ENCODE measurements around the gene FBXO42.
A peak's percentile ranks its signal among the peaks of the same experiment; 100 is the strongest.
"Not testable (repeated sequence)": the region's sequence is repeated elsewhere in the genome, so short reads cannot be mapped to it uniquely, and the experiment has no call there.

FBXO42 gene

DNA sequence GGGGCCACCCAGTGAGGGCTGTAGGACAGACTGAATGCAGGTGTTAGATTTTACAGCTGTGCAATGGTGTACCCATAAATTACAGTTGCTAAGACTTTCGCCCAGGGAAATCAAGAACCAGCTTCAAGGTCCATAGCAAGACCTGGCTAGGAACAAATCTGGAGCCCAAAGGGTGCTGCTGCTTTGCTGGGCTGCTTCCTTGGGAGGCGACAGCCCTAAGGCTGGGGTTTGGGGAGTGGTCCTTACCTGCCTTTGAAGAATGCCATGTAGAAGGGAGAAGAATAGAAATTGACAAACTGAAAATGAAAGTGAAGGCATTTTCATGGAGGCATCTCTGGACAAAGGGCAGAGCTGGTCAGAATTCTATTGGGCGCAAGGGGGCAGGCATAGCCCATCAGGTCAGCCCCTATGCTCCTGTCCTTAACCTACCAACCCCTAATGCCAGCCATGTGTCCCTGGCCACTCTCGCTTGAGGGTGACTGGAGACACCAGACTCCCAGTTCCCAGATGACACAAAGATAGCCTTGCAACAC lies 132.2 kb downstream of the FBXO42 start:
- no peak for DNase-seq (ENCODE audit: low read depth in 2 of 2)

DNA sequence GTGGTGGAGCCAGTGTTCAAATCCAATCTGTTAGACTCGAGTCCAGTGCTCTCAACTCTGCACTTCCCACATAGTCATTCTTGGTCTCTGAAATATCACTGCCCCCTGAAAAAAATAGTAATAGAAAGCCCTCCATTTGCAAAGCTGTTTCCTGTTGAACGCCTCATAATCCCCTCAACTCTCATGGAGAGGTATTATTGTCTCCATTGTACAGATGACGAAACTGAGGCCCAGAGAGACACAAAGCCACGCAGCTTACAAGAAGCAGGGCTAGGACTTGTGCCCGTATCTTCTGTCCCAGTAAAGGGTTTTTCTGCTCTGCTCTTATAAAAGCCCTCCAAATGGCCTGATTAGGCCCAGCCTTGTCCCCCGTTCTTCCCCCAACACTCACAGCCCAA lies 133.6 kb downstream of the FBXO42 start:
- no peak for DNase-seq (ENCODE audit: low read depth in 2 of 2)

DNA sequence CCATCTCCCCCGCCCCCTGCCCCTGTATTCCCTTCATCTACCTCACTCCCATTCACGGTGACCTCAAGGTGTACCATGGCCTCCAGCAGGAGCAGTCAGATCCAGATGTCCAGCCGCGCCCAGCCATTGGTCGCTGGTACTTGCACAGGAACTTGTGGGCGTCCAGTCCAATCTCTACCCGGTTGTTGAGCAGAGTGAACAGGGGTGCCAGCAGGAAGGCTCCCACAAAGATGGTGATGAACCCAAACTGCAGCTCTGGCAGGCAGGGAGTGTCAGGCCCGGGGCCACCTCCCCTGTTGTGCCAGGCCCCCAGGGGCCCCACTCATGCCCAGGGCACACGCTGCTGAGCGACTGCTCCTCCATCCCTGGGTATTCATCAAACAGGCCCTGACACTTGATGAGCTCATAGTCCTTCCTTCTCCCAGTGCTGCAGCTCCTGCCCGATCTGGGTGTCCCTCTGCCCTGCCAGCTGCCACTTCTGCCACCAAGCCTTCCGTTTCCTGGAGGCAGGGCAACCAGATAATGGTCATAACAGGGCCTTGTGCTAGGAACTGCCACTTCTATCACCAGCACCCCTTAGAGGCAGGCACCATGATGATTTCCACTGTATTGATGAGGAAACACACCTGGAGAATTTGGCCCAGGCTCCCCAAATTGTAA lies 134.1 kb downstream of the FBXO42 start:
- no peak for DNase-seq (ENCODE audit: low read depth in 2 of 2)

- DNase-seq (ENCODE audit: low read depth in 2 of 2): peak; percentile 95 to 96
Observed at GRCh38 chr1:16217061-16217785, 135.1 kb downstream of the FBXO42 start.

GRCh38 chr1:16215882-16216753 lies 136.2 kb downstream of the FBXO42 start:
- DNase-seq (ENCODE audit: low read depth in 2 of 2): peak; percentile 51 to 73

DNA sequence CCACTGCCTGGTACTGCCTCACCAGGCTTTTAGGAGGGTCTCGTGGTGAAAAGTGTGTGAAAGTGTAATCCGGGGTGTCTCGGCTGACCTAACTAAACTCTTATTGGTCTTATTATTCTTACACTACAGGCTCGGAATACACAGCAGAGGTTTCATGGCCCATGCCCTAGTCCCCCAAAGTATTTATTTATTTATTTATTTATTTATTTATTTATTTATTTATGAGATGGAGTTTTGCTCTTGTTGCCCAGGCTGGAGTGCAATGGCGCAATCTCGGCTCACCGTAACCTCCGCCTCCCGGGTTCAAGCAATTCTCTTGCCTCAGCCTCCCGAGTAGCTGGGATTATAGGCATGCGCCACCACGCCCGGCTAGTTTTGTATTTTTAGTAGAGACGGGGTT lies 137.0 kb downstream of the FBXO42 start:
- DNase-seq (ENCODE audit: low read depth in 2 of 2): not testable (repeated sequence)

- not testable (repeated sequence) for DNase-seq (ENCODE audit: low read depth in 2 of 2)
Observed at GRCh38 chr1:16213544-16213943, 138.7 kb downstream of the FBXO42 start.

GRCh38 chr1:16213013-16213412 lies 139.3 kb downstream of the FBXO42 start:
- no peak for DNase-seq (ENCODE audit: low read depth in 2 of 2)

DNA sequence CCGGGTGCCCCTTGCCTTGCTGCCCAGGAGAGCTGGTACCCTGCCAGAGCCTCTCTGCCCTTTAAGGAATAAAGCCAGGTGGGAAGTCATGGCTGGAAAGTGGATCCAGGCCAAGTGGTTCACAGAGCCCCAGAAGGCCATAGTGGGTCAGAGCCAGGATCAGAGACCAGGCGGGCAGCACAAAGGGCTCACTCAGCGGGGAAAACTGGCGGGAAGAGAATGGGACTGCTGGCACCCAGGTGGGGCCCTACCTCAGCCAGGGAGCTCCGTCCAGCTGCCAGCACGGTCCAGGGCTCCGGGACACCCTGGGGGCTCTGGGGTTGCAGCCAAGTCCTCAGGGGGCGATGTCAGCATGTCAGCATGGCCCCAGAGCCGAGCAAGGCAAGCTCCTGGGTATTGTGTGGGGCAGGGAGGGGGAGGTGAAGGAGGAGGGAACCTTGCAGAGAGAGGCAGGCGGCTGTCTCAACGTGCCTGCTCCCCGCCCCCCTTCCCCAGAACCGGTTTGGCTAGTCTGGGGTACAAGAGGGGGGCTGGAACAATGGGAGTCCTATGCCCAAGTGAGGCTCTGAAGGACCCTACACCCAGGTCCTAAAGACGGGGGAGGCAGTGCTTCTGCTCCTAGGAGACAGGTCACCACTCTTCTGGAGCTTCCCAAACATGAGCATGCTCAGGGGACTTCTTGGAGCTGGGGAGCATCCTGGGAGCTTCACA lies 139.9 kb downstream of the FBXO42 start, which contains the start of gene ARHGEF19:
ARHGEF19 (minus strand) TSS at position 402 of the 711 bp plus-strand sequence. CDS start 3,598 bp downstream, outside the sequence.
- no peak for DNase-seq (ENCODE audit: low read depth in 2 of 2)

GRCh38 chr1:16211824-16212223 lies 140.5 kb downstream of the FBXO42 start:
- no peak for DNase-seq (ENCODE audit: low read depth in 2 of 2)

DNA sequence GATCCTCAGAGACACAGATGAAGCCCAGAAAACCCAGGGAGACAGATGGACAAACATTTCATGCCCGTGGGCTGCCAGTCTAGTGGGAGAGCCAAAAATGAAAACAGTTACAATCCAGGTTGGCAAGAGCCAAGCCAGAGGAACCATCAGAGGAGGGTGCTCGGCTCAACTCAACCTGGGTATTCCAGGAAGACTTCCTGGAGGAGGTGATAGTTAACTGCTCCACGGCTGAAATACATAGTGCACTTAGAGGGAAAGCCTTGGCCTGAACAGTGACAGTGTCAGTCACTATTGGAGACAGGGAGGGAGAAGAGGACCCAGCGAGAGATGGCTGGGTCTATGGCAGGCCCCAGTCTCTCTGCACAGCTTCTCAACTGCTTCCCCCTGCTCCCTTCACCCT lies 141.7 kb downstream of the FBXO42 start:
- DNase-seq (ENCODE audit: low read depth in 2 of 2): no peak

- DNase-seq (ENCODE audit: low read depth in 2 of 2): no peak
Observed at GRCh38 chr1:16209847-16210407, 142.4 kb downstream of the FBXO42 start.

- DNase-seq (ENCODE audit: low read depth in 2 of 2): no peak
Observed at GRCh38 chr1:16209132-16209846, 143.0 kb downstream of the FBXO42 start.

- DNase-seq (ENCODE audit: low read depth in 2 of 2): no peak
Observed at GRCh38 chr1:16208270-16208987, 143.9 kb downstream of the FBXO42 start.

GRCh38 chr1:16207318-16208269 lies 144.7 kb downstream of the FBXO42 start:
- DNase-seq (ENCODE audit: low read depth in 2 of 2): no peak

- peak; percentile 89 to 94 for DNase-seq (ENCODE audit: low read depth in 2 of 2)
Observed at GRCh38 chr1:16206547-16207317, 145.5 kb downstream of the FBXO42 start.

- no peak for DNase-seq (ENCODE audit: low read depth in 2 of 2)
Observed at GRCh38 chr1:16205891-16206546, 146.3 kb downstream of the FBXO42 start.

Measured in stimulated activated CD4-positive, alpha-beta T cell treated with anti-CD3 and anti-CD28 coated beads, Interleukin-4, amount 100 ng/mL, for 48 hours (primary cell).